GM23248 (cell line): ENCODE measurements around the gene MYO1G. TPM values are rescaled to one million over a fixed set of nuclear protein-coding genes. Genes with fewer than 3 reads are reported as not detected.

Experiments used
- DNase-seq: peaks from one replicate; pipeline ENCODE4 v3.0.0-alpha.2; 2015
- H2AFZ ChIP-seq: fragments of 200-600 bp; sonication (generic); 2 replicates; pipeline ENCODE4 v1.6.1; 2016; ENCODE audit warnings: antibody characterized with exemption
- H3F3A ChIP-seq: fragments of 200-600 bp; sonication (generic); 2 replicates; pipeline ENCODE4 v1.6.1; 2016; ENCODE audit warnings: mild to moderate bottlenecking, antibody characterized with exemption, mixed run types; ENCODE audit not compliant: insufficient read depth
- H3K27ac ChIP-seq: fragments of 200-600 bp; sonication (generic); 2 replicates; pipeline ENCODE4 v1.5.1; 2016; ENCODE audit warnings: mild to moderate bottlenecking
- H3K27me3 ChIP-seq: fragments of 200-600 bp; sonication (generic); replicated peaks from 2 replicates; pipeline ENCODE4 v1.6.1; 2016; ENCODE audit warnings: mild to moderate bottlenecking; ENCODE audit not compliant: insufficient read depth
- H3K36me3 ChIP-seq: fragments of 200-600 bp; sonication (generic); 2 replicates; pipeline ENCODE4 v1.6.1; 2016; ENCODE audit warnings: low read depth, mild to moderate bottlenecking
- H3K4me1 ChIP-seq: fragments of 200-600 bp; sonication (generic); 2 replicates; pipeline ENCODE4 v1.6.1; 2016; ENCODE audit warnings: mild to moderate bottlenecking; ENCODE audit not compliant: insufficient read depth
- H3K4me2 ChIP-seq: fragments of 200-600 bp; sonication (generic); one replicate; pipeline ENCODE4 v1.6.1; 2016; ENCODE audit warnings: mild to moderate bottlenecking; ENCODE audit not compliant: unreplicated experiment
- H3K4me3 ChIP-seq: fragments of 200-600 bp; sonication (generic); 2 replicates; pipeline ENCODE4 v1.5.1; 2016; ENCODE audit warnings: mild to moderate bottlenecking
- H3K79me2 ChIP-seq: fragments of 200-600 bp; sonication (generic); 2 replicates; pipeline ENCODE4 v1.6.1; 2016; ENCODE audit warnings: mild to moderate bottlenecking; ENCODE audit not compliant: insufficient read depth
- H3K9ac ChIP-seq: fragments of 200-600 bp; sonication (generic); 2 replicates; pipeline ENCODE4 v1.6.1; 2016; ENCODE audit warnings: mild to moderate bottlenecking
- H3K9me2 ChIP-seq: fragments of 200-600 bp; sonication (generic); 2 replicates; pipeline ENCODE4 v1.6.1; 2016; ENCODE audit warnings: mixed run types, mild to moderate bottlenecking, moderate library complexity; ENCODE audit not compliant: insufficient read depth
- H3K9me3 ChIP-seq: fragments of 200-600 bp; sonication (generic); one replicate; pipeline ENCODE4 v1.6.1; 2017; ENCODE audit warnings: low read depth
- H4K20me1 ChIP-seq: fragments of 200-600 bp; sonication (generic); 2 replicates; pipeline ENCODE4 v1.6.0; 2016; ENCODE audit not compliant: insufficient read depth
- EZH2 ChIP-seq: fragments of 200-600 bp; sonication (generic); IDR thresholded peaks from 2 replicates; pipeline ENCODE4 v1.6.1; 2018; ENCODE audit warnings: antibody characterized with exemption, mild to moderate bottlenecking; ENCODE audit not compliant: insufficient read depth, poor library complexity, severe bottlenecking
- EZH2phosphoT487 ChIP-seq: fragments of 200-600 bp; sonication (generic); IDR thresholded peaks from 2 replicates; pipeline ENCODE4 v1.6.1; 2018; ENCODE audit warnings: antibody characterized with exemption, moderate library complexity, mild to moderate bottlenecking, low read depth; ENCODE audit not compliant: insufficient read depth
- WGBS, 2 experiments: methylation state at CpG; one replicate each; pipeline ENCODE4 v1.1.6; 2015 to 2017; ENCODE audit warnings: low lambda C conversion rate in 2 of 2, low coverage in 1 of 2; ENCODE audit errors: missing lambda C conversion rate in 2 of 2; 5-methylcytosine and 5-hydroxymethylcytosine counted together
- in situ Hi-C: fragments of 300-500 bp; cut with MboI; formaldehyde crosslinking; loops from 2 replicates; pipeline ENCODE4 v1.15.0; 2020
- polyA plus RNA-seq: library from polyadenylated mRNA; unstranded; fragments of >200 nt; fragmentation: Nextera tagmentation; extraction: Ambion mirVana; gene quantifications from 2 replicates; pipeline ENCODE4 v1.2.1, GENCODE V29; 2016
- total RNA-seq: library from RNA; depleted of rRNA; stranded (reverse); fragments of >200 nt; shearing (Covaris generic); gene quantifications from 2 replicates; pipeline ENCODE4 v1.2.3, GENCODE V29; 2014

MYO1G gene
- total and polyA plus RNA-seq, 2 experiments from 2014 or later, result not detected

- WGBS, 2 experiments, result 53 to 68% methylated on average over 3 of the region's 3 CpGs
- H3K4me3 ChIP-seq, result peak overlapping the region; percentile 81
- in situ Hi-C loops, result no loop called here
Measured at GRCh38 chr7:44984478-44984758, 5.6 kb upstream of the MYO1G start.

GRCh38 chr7:44983742-44984477, 5.1 kb upstream of the MYO1G start:
- peaks cover 25% of the 10 kb centered on the region for H3K79me2 ChIP-seq
- TF ChIP-seq EZH2 (no peak), EZH2phosphoT487 (no peak)
- peaks cover 27% of the 10 kb centered on the region for H3K36me3 ChIP-seq
- H3K4me1 ChIP-seq, result peaks cover 36% of the 10 kb centered on the region
- H4K20me1 ChIP-seq, result no peaks in the 10 kb centered on the region
- no peaks in the 10 kb centered on the region for H3K27me3 ChIP-seq
- in situ Hi-C loops, result no loop called here
- peaks cover 63% of the 10 kb centered on the region for H3F3A ChIP-seq
- H3K4me2 ChIP-seq, result peak overlapping the region; percentile 94
- no peak overlapping the region for H3K27ac ChIP-seq
- no peak overlapping the region; the same call in 1 of the 2 replicates for H3K4me3 ChIP-seq
- WGBS, 2 experiments, result 80 to 85% methylated on average over 6 of the region's 6 CpGs
- DNase-seq, result no peak
- no peak overlapping the region for H2AFZ ChIP-seq
- H3K9me2 ChIP-seq, result no peaks in the 10 kb centered on the region
- 0 out of 2 replicates have a peak overlapping the region, but pooled peaks have one; percentile 92 for H3K9ac ChIP-seq
- no peaks in the 10 kb centered on the region for H3K9me3 ChIP-seq

More at GRCh38 chr7:44984478-44984758, 5.6 kb upstream of the MYO1G start:
- no peak overlapping the region for H3K27ac ChIP-seq
- peak overlapping the region; percentile 92 for H3K9ac ChIP-seq
- no peaks in the 10 kb centered on the region for H3K9me3 ChIP-seq
- H3K79me2 ChIP-seq, result peaks cover 25% of the 10 kb centered on the region
- TF ChIP-seq EZH2phosphoT487 (no peak), EZH2 (no peak)
- peaks cover 68% of the 10 kb centered on the region for H3F3A ChIP-seq
- no peak for DNase-seq
- no peaks in the 10 kb centered on the region for H3K27me3 ChIP-seq
- no peak overlapping the region for H2AFZ ChIP-seq
- H3K36me3 ChIP-seq, result peaks cover 27% of the 10 kb centered on the region
- peaks cover 38% of the 10 kb centered on the region for H3K4me1 ChIP-seq
- no peaks in the 10 kb centered on the region for H3K9me2 ChIP-seq
- no peaks in the 10 kb centered on the region for H4K20me1 ChIP-seq
- peak overlapping the region; percentile 94 for H3K4me2 ChIP-seq

GRCh38 chr7:44982970-44983369, 4.2 kb upstream of the MYO1G start:
- H3K27me3 ChIP-seq, result no peaks in the 10 kb centered on the region
- no peak overlapping the region for H2AFZ ChIP-seq
- H3K9ac ChIP-seq, result no peak overlapping the region
- H3K27ac ChIP-seq, result no peak overlapping the region
- H3F3A ChIP-seq, result peaks cover 60% of the 10 kb centered on the region
- H3K9me2 ChIP-seq, result no peaks in the 10 kb centered on the region
- no peak overlapping the region for H3K4me2 ChIP-seq
- peaks cover 31% of the 10 kb centered on the region for H3K4me1 ChIP-seq
- DNase-seq, result no peak
- no peak overlapping the region for H3K4me3 ChIP-seq
- in situ Hi-C loops, result no loop called here
- H4K20me1 ChIP-seq, result no peaks in the 10 kb centered on the region
- peaks cover 25% of the 10 kb centered on the region for H3K79me2 ChIP-seq
- TF ChIP-seq EZH2 (no peak), EZH2phosphoT487 (no peak)
- WGBS, 2 experiments, result 100% methylated on average over 1 of the region's 1 CpG
- peaks cover 27% of the 10 kb centered on the region for H3K36me3 ChIP-seq
- no peaks in the 10 kb centered on the region for H3K9me3 ChIP-seq

- Histone ChIP-seq H3F3A (peaks cover 56% of the 10 kb centered on the region), H4K20me1 (no peaks in the 10 kb centered on the region), H2AFZ (no peak overlapping the region), H3K4me3 (no peak overlapping the region), H3K9ac (no peak overlapping the region), H3K4me1 (peaks cover 31% of the 10 kb centered on the region), H3K27ac (no peak overlapping the region), H3K27me3 (no peaks in the 10 kb centered on the region), H3K9me3 (no peaks in the 10 kb centered on the region), H3K4me2 (no peak overlapping the region), H3K9me2 (no peaks in the 10 kb centered on the region), H3K79me2 (peaks cover 25% of the 10 kb centered on the region), H3K36me3 (peaks cover 27% of the 10 kb centered on the region)
- DNase-seq, result no peak
- TF ChIP-seq EZH2 (no peak), EZH2phosphoT487 (no peak)
- WGBS, 2 experiments, result 53 to 69% methylated on average over 1 of the region's 1 CpG
- in situ Hi-C loops, result no loop called here
Measured at GRCh38 chr7:44982535-44982923, 3.7 kb upstream of the MYO1G start.
